ENCODE results near the gene DENND5A. TPM values are rescaled to one million over a fixed set of nuclear protein-coding genes. Genes with fewer than 3 reads are reported as not detected.
A peak's percentile ranks its signal among the peaks of the same experiment; 100 is the strongest.
"Not testable (repeated sequence)": the region's sequence is repeated elsewhere in the genome, so short reads cannot be mapped to it uniquely, and the experiment has no call there.

The DENND5A gene
- total RNA-seq, 2 donors from 2014 or later, result 66.4 to 94.0 TPM

DNA sequence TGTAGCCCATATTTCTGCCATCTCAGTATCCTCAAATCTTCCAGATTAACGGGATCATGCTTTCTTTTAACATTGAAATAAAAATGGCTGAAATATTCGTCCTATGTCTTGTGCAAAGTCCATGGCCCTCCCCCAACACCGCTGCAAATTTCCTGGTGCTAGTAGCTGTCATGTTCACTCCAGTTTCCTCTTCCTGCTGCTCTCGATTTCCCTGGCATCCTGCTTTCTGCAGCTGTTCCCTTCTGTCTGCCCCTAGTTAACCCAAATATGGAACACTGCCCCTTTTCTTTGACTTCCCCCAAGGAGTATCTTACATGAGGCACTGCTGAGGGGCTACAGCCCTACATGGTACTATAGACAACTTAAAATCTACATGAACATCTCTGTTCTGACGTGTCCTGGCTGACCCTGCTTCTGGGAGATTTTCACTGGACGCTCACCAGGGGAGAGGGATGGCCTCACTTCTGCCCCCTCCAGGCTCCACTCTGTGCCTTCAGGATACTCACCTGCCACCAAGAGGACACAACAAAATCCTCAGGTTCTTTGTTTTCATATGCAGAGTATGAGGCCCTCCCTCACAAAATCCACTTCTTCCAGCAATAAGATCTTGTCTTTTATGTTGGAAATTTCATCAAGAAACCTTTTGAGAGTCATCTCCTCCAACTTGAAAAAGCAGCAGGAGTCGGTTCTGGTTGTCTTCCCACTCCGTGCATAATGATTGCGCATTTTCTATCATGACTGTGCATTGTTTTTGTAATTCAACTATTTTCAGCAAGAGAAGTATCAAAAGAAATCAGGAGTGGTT lies 144.3 kb downstream of the DENND5A start:
- ATAC-seq, result no peak

DNA sequence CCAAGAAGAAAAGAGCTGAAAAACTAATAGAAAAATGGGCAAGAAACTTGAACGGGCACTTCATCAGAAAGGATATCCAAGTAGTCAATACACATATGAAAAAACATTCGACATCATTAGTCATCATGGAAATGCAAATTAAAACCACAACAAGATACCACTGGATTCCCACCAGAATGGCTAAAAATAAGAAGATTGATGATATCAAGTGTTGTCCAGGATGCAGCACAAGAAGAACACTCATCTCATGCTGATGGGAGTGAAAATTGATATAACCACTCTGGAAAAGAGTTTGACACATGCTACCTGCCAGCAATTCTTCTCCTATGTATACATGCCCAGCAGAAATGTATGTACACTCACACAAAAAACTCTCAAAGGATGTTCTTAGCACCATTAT lies 146.9 kb downstream of the DENND5A start:
- H3K36me3 Mint-ChIP-seq, result peaks cover 0 to 1% of the 10 kb centered on the region in 2 donors
- H3K27ac Mint-ChIP-seq, result no peak overlapping the region
- ATAC-seq (no peak), DNase-seq (ENCODE audit: low spot score in 2 of 2) (no peak)
- peaks cover 0 to 5% of the 10 kb centered on the region in 2 donors for H3K9me3 Mint-ChIP-seq

More for the DNA sequence above, 144.3 kb downstream of the DENND5A start:
- no peaks in the 10 kb centered on the region for H3K9me3 Mint-ChIP-seq
- H3K27ac Mint-ChIP-seq, result no peak overlapping the region
- no peak for DNase-seq (ENCODE audit: low spot score in 2 of 2)
- no peaks in the 10 kb centered on the region for H3K36me3 Mint-ChIP-seq

DNA sequence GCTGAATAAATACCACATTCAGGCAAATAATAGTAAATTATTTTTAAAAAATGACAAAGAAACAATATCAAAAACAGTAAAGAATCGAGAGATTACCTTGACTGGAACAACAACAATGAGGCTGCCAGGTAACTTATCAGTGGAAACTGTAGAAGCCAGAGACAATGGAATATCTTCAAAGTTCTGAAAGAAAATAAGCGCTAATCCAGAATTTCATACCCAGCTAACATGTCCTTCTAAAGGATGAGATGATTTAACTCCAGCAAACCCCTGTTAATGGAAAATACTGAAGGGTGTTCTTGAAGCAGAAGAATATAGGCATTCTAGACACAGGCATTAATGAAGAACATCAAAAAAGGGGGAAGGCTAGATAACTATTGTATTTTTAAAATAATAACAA lies 153.1 kb downstream of the DENND5A start:
- peaks cover 9 to 26% of the 10 kb centered on the region in 2 donors for H3K36me3 Mint-ChIP-seq
- no peak overlapping the region for H3K27ac Mint-ChIP-seq
- no peak for DNase-seq (ENCODE audit: low spot score in 2 of 2)

DNA sequence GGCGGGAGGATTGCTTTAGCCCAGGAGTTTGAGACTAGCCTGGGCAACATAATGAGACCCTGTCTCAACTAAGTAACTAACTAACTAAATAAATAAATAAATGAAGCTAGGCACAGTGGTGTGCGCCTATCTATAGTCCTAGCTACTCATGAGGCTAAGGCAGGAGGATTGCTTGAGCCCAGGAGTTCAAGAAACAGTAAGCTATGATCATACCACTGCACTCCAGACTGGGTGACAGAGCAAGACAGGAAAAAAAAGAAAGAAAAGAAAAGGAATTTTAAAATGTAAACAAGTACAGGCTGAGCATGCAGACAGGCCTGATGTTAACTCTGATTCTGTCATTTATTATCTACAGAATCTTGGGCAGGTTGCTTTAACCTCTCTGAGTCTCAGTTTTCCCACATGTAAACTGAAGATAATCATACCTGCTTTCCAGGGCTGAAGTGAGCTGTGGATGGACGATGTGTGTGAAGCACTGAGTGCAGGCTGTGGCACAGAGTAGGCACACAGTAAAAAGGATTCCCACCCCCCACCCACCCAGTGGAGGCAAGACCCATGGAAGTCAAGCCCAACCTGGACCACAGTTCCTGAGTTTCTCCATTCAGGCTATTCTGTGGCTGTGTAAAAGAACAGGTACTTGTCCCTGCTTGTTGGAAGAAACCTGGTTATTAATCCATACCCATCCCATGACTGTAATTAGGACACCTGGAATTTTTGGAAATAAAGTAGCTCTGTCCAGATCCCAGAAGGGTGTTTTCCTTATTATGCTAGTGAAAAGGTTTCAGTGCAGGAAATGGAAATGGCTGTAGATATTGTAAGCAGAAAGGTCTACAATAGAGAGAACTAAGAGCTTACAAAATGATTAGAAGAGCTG lies 155.1 kb downstream of the DENND5A start:
- H3K36me3 Mint-ChIP-seq, result peaks cover 9 to 26% of the 10 kb centered on the region in 2 donors

More for the DNA sequence above, 153.1 kb downstream of the DENND5A start:
- peaks cover 10 to 21% of the 10 kb centered on the region in 2 donors for H3K9me3 Mint-ChIP-seq
- no peak for ATAC-seq

DNA sequence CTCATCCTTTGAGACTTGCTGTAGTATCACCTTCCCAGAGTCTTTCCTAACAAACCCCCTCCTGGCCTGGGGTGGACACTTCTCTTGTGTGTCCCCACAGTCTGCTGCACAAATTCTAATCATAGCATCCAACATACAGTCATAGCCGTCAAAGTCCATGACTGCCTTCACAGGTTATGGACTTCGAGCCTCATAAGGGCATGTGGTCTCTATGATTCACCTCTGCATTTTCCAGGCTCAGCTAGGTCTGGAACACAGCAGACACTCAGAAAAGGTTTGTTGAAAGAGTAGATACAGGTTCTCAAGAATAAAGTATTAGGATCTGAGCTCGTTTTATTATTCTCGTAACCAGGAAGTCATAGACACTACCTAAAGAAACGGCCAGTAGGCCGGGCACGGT lies 160.6 kb downstream of the DENND5A start:
- H3K9me3 Mint-ChIP-seq, result no peaks in the 10 kb centered on the region
- H3K36me3 Mint-ChIP-seq, result no peaks in the 10 kb centered on the region
- ATAC-seq, result no peak
- peak overlapping the region; percentile 1 to 12 for H3K27ac Mint-ChIP-seq
- DNase-seq (ENCODE audit: low spot score in 2 of 2), result no peak

More for the DNA sequence above, 155.1 kb downstream of the DENND5A start:
- H3K9me3 Mint-ChIP-seq, result peaks cover 10 to 21% of the 10 kb centered on the region in 2 donors
- no peak for ATAC-seq
- no peak overlapping the region for H3K27ac Mint-ChIP-seq
- no peak for DNase-seq (ENCODE audit: low spot score in 2 of 2)

DNA sequence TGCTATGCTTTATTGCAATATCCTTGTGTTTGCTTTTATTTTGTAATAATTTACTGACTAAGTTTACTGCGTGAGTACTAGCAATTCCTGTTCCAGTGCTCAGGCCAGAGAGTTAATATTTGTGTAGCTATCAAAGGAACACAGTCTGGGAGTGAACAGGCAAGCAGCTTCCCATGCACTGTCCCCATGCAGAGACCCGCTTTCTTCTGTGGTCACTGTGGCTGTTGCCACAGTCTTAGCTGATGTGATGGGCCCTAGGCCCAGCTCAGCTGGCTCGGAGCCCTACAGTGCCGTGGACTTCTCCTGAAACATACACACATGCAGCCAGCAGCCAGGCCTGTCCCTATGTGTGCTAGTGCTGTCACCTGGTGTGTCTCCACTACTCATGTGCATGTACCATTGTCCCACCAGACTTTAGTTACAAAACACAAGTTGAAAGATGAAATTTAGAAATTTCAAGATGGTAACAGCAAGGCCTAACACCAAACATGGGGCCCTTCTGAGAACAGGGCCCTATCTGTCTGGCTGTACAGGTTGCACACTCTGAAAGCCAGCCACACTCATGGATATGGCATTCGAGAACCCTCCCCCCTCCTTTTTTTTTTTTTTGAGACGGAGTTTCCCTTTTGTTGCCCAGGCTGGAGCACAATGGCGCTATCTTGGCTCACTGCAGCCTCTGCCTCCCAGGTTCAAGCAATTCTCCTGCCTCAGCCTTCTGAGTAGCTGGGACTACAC lies 161.4 kb downstream of the DENND5A start:
- no peaks in the 10 kb centered on the region for H3K9me3 Mint-ChIP-seq
- no peak overlapping the region for H3K27ac Mint-ChIP-seq
- no peaks in the 10 kb centered on the region for H3K36me3 Mint-ChIP-seq
- DNase-seq (ENCODE audit: low spot score in 2 of 2) (no peak), ATAC-seq (no peak)

DNA sequence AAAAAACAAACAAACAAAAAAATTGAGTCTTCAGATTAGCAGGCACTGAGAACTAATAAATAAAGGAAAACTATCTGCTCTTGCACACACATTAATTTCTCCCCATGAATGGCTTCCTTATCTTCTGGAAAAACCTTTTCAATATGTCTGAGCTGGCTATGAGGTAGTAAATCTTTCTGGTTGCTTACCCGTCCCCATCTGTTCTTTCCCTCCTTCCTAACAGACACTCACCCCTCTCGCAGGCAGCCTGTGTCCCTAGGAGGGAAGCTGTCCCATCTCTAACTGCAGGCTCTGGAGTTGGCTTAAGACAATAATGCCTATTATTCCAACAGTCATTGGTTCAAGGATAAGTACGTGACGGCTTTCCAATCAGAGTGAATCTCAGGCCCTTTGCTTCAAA lies 165.5 kb downstream of the DENND5A start:
- Mint-ChIP-seq H3K36me3 (no peaks in the 10 kb centered on the region), H3K27ac (no peak overlapping the region), H3K9me3 (no peaks in the 10 kb centered on the region)
- no peak for DNase-seq (ENCODE audit: low spot score in 2 of 2)
- no peak for ATAC-seq

DNA sequence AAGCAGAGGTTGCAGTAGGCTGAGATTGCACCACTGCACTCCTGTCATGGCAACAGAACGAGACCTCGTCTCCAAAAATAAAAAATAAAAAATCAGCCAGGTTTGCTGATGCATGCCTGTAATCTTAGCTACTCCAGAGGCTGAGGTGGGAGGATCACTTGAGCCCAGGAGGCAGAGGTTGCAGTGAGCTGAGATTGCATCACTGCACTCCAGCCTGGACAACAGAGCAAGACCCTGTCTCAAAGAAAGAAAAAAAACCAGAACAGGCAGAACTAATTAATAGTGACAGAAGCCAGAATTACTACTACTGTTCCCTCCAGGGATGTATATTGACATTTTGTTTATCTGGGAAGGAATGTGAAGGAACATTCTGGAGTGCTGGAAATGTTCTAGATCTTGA lies 166.7 kb downstream of the DENND5A start:
- not testable (repeated sequence) for H3K27ac Mint-ChIP-seq; H3K9me3 Mint-ChIP-seq; H3K36me3 Mint-ChIP-seq; DNase-seq (ENCODE audit: low spot score in 2 of 2); ATAC-seq

DNA sequence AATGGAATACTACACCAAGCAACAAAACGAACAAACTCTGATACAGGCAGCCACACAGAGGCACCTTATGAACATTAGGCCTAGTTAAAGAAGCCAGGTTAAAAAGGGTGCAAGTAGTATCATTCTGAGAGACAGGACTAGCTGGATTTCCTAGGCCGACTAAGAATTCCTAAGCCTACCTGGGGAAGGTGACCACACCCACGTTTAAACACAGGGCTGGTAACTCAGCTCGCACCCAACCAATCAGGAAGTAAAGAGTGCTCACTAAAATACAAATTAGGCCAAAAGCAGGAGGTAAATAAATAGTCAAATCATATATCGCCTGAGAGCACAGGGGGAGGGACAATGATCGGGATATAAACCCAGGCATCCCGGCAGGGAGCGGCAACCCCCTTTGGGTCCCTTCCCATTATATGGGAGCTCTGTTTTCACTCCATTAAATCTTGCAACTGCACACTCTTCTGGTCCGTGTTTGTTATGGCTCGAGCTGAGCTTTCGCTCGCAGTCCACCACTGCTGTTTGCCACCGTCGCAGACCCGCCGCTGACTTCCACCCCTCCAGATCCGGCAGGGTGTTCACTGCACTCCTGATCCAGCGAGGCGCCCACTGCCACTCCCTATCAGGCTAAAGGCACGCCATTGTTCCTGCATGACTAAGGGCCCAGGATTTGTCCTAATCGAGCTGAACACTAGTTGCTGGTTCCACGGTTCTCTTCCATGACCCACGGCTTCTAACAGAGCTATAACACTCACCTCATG lies 167.8 kb downstream of the DENND5A start:
- DNase-seq (ENCODE audit: low spot score in 2 of 2); H3K9me3 Mint-ChIP-seq; ATAC-seq; H3K36me3 Mint-ChIP-seq: not testable (repeated sequence)
- H3K27ac Mint-ChIP-seq, result peak overlapping the region in 1 of 2 donors; percentile 38

DNA sequence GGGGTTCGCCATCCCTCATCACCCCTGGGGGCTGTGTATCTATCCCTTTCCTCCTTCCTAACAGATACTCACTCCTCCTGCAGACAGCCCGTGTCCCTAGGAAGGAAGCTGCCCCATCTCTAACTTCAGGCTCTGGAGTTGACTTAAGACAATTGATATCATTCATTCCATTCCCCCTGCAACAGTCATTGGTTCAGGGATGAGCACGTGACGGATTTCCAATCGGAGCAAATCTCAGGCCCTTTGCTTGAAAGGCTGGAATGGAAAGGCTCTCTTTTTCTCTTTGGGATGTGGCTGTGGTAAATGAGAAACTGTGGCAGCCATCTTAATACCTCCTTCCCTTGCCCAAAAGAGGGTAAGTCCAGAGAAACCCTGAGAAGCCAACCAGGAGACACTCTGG lies 168.7 kb downstream of the DENND5A start:
- Mint-ChIP-seq H3K36me3 (no peaks in the 10 kb centered on the region), H3K27ac (no peak overlapping the region), H3K9me3 (no peaks in the 10 kb centered on the region)
- DNase-seq (ENCODE audit: low spot score in 2 of 2) (no peak), ATAC-seq (no peak)

DNA sequence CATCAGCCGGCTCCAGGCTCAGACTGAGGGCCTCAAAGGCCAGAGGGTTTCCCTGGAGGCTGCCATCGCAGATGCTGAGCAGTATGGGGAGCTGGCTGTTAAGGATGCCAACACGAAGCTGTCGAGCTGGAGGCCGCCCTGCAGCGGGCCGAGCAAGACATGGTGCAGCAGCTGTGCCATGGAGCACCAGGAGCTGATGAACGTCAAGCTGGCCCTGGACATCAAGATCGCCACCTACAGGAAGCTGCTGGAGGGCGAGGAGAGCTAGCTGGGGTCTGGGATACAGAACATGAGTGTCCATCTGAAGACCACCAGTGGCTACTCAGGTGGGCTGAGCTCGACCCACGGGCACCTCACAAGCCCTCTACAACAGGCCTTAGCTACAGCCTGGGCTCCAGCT lies 169.7 kb downstream of the DENND5A start:
- DNase-seq (ENCODE audit: low spot score in 2 of 2) (peak in 1 of 2 donors; percentile 24), ATAC-seq (no peak)
- Mint-ChIP-seq H3K9me3 (no peaks in the 10 kb centered on the region), H3K27ac (no peak overlapping the region), H3K36me3 (no peaks in the 10 kb centered on the region)

DNA sequence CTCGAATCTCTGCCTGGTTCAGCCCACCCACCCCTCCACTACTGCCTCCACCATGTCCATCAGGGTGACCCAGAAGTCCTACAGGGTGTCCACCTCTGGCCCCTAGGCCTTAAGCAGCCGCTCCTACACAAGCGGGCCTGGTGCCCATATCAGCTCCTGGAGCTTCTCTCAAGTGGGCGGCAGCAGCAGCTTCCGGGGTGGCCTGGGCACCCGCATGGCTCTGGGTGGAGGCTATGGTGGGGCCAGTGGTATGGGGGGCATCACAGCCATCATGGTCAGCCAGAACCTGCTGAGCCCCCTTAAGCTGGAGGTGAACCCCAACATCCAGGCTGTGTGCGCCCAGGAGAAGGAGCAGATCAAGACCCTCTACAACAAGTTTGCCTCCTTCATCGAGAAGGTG lies 170.7 kb downstream of the DENND5A start:
- ATAC-seq (no peak), DNase-seq (ENCODE audit: low spot score in 2 of 2) (no peak)
- H3K36me3 Mint-ChIP-seq, result no peaks in the 10 kb centered on the region
- no peaks in the 10 kb centered on the region for H3K9me3 Mint-ChIP-seq
- no peak overlapping the region for H3K27ac Mint-ChIP-seq

DNA sequence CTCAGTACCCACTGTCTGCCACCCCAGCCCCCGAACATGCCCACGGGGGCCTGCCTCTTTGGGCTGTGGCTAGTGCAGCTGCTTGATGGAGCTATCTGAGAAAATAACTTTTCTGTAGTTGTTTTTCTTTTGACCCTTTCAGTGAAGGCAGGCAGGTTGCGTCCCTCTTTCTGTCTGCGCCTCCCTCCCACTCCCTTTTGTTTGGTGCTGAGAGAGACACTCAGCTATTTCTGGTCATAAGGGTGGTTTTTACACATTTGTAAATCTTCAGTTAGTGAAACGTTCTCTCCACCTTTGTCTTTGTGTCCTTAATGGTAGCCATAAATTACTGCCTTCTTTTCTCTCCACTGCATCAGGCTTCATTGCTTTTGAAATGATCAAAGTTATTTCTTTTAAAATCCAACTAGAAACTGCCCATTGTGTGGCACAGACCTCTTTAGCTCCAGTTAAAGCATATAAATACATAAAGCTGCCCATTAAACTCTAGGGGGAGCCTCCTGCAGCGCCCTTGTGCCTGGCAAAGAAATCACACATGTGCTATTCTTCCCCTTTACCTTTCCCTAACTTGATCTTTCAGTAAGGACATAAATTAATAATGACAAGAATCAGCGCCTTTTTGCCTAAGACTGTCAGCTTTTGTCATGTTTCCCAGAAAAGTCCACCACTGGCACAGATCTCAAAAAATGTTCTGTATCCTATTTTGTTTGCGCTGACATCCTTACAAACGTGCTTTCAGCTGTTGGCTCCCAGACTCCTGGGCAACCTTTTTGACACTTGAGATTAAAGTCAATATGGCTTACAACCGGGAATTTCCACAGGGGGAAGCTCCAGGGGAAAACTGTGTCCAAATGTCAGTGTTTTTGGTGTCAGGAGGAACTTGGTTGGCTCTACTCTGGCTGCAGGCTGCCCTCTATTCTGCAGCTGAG lies 172.0 kb downstream of the DENND5A start:
- no peak for DNase-seq (ENCODE audit: low spot score in 2 of 2)
- Mint-ChIP-seq H3K9me3 (no peaks in the 10 kb centered on the region), H3K27ac (no peak overlapping the region), H3K36me3 (no peaks in the 10 kb centered on the region)
- no peak for ATAC-seq

DNA sequence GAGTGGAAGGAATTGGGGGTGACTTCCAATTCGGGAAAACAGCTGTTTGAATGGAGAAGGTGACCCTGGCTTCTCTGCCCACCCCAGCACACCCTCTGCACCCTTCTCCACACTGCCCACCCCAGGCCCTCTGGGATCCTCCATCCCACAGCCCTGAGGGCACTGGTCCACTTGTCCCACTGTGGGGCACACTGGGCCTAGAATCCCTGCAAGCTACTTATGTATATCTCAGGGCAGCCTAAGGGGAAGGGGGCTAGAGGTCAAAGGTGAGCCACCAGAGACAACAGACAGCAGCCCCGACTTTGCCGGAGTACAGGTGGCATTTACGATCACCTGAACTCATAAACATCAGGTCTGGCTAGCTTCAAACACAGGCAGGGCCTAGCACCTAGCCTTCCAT lies 173.1 kb downstream of the DENND5A start:
- Mint-ChIP-seq H3K27ac (no peak overlapping the region), H3K9me3 (no peaks in the 10 kb centered on the region), H3K36me3 (no peaks in the 10 kb centered on the region)
- DNase-seq (ENCODE audit: low spot score in 2 of 2) (no peak), ATAC-seq (no peak)
